H1 (cell line): Measurements from ENCODE around the gene XPNPEP3. TPM values are rescaled to one million over a fixed set of nuclear protein-coding genes. Genes with fewer than 3 reads are reported as not detected.
A peak's percentile ranks its signal among the peaks of the same experiment; 100 is the strongest.

ENCODE experiments used
- ASH2L ChIP-seq: fragments of 200-600, 300-600 bp; sonication (generic); IDR thresholded peaks from one replicate; pipeline ENCODE4 v1.7.1; 2017; ENCODE audit warnings: low read length
- BACH1 ChIP-seq: IDR thresholded peaks from 2 replicates; pipeline ENCODE4 v1.6.1; 2012; ENCODE audit warnings: low read length, improper control_type of control experiment
- BCL11A ChIP-seq, 2 experiments: IDR thresholded peaks; one replicate each; pipeline ENCODE4 v1.6.1; 2011; ENCODE audit warnings: low read depth in 2 of 2, low read length in 2 of 2, mild to moderate bottlenecking in 2 of 2
- CBX8 ChIP-seq: fragments of 300-800, 300-1000 bp; sonication (generic); IDR thresholded peaks from 2 replicates; pipeline ENCODE4 v1.7.1; 2016; ENCODE audit warnings: low read depth, low read length, borderline replicate concordance
- CEBPB ChIP-seq: IDR thresholded peaks from 2 replicates; pipeline ENCODE4 v1.6.1; 2012; ENCODE audit warnings: low read depth, low read length
- CREB1 ChIP-seq: IDR thresholded peaks from 2 replicates; pipeline ENCODE4 v1.6.1; 2012; ENCODE audit warnings: inconsistent platforms
- E2F6 ChIP-seq: IDR thresholded peaks from 2 replicates; pipeline ENCODE4 v1.6.1; 2012; ENCODE audit warnings: inconsistent platforms
- EGR1 ChIP-seq: IDR thresholded peaks from 2 replicates; pipeline ENCODE4 v1.6.1; 2011; ENCODE audit warnings: low read depth, low read length, borderline replicate concordance
- EP300 ChIP-seq, 2 experiments: IDR thresholded peaks; 1 replicate in 1 of 2; 2 replicates in 1 of 2; pipeline ENCODE4 v1.6.1; 2011 to 2012; ENCODE audit warnings: low read depth in 2 of 2, low read length in 2 of 2, mild to moderate bottlenecking in 2 of 2, borderline replicate concordance in 1 of 2, inconsistent platforms in 1 of 2, moderate library complexity in 1 of 2
- KDM1A ChIP-seq: fragments of 200-600, 300-600 bp; sonication (generic); IDR thresholded peaks from 2 replicates; pipeline ENCODE4 v1.7.1; 2016; ENCODE audit warnings: mild to moderate bottlenecking, low read length, borderline replicate concordance
- MAX ChIP-seq: IDR thresholded peaks from 2 replicates; pipeline ENCODE4 v1.6.1; 2012; ENCODE audit warnings: inconsistent platforms
- NANOG ChIP-seq: IDR thresholded peaks from 2 replicates; pipeline ENCODE4 v1.6.1; 2011; ENCODE audit warnings: low read length, low read depth, mild to moderate bottlenecking, inconsistent platforms; ENCODE audit not compliant: insufficient read depth, poor library complexity, severe bottlenecking
- POLR2AphosphoS5 ChIP-seq: IDR thresholded peaks from 2 replicates; pipeline ENCODE4 v1.6.1; 2011; ENCODE audit warnings: low read depth, low read length
- POU5F1 ChIP-seq: IDR thresholded peaks from 2 replicates; pipeline ENCODE4 v1.6.1; 2011; ENCODE audit warnings: low read depth, mild to moderate bottlenecking, low read length, moderate library complexity
- RAD21 ChIP-seq, 2 experiments: IDR thresholded peaks in 1 of 2; conservative IDR thresholded peaks in 1 of 2; 2 replicates each; pipeline ENCODE4 v1.6.1; 2011; ENCODE audit warnings: low read depth in 2 of 2, low read length in 2 of 2, improper control_type of control experiment in 1 of 2, inconsistent platforms in 1 of 2, mild to moderate bottlenecking in 1 of 2, moderate library complexity in 1 of 2
- RFX5 ChIP-seq: IDR thresholded peaks from 2 replicates; pipeline ENCODE4 v1.6.1; 2011; ENCODE audit warnings: low read depth, low read length, improper control_type of control experiment, borderline replicate concordance
- SIX5 ChIP-seq: IDR thresholded peaks from 2 replicates; pipeline ENCODE4 v1.6.1; 2011; ENCODE audit warnings: mild to moderate bottlenecking, low read depth, low read length
- SP2 ChIP-seq: IDR thresholded peaks from 2 replicates; pipeline ENCODE4 v1.6.1; 2012; ENCODE audit warnings: mild to moderate bottlenecking, low read length, inconsistent platforms
- SP4 ChIP-seq: IDR thresholded peaks from 2 replicates; pipeline ENCODE4 v1.6.1; 2012; ENCODE audit warnings: low read length, inconsistent platforms
- TAF1 ChIP-seq: IDR thresholded peaks from 2 replicates; pipeline ENCODE4 v1.6.1; 2011; ENCODE audit warnings: mild to moderate bottlenecking, low read depth, low read length
- ZNF274 ChIP-seq: IDR thresholded peaks from 2 replicates; pipeline ENCODE4 v1.7.0; 2012; ENCODE audit warnings: low read length, borderline replicate concordance; ENCODE audit errors: extremely low read depth
- polyA plus RNA-seq, 7 experiments: library from polyadenylated mRNA; depleted of rRNA in 3 of 7; stranded (reverse) in 5 of 7; unstranded in 2 of 7; fragments of >200 nt in 5 of 7; fragments of 200-250 nt in 2 of 7; gene quantifications; 1 replicate in 5 of 7; 2 replicates in 1 of 7; 4 replicates in 1 of 7; pipeline versions ENCODE4 v1.2.1 to v1.2.3, GENCODE V29; 2011 to 2013; ENCODE audit warnings: missing spikeins in 2 of 7, mixed read lengths in 2 of 7
- total RNA-seq: library from RNA; stranded (reverse); fragmentation: NEBNext Ultra II Directional; extraction: Animal tissue kit (Norgen Biotek cat#: 25700); gene quantifications from 2 replicates; pipeline ENCODE4 v1.2.1, GENCODE V29; 2021
- TF ChIP-seq, protein P1 (sequence below): IDR thresholded peaks from 2 replicates; pipeline ENCODE4 v1.6.1; 2011; ENCODE audit warnings: low read depth, mild to moderate bottlenecking, low read length; ENCODE audit not compliant: insufficient read depth

XPNPEP3 gene
- total and polyA plus RNA-seq, 2 of the 8 experiments (the other 6 are each of a cell fraction or from before 2014, with no cell fraction given): 25.8 to 29.2 TPM

- TF ChIP-seq, protein P1, sequence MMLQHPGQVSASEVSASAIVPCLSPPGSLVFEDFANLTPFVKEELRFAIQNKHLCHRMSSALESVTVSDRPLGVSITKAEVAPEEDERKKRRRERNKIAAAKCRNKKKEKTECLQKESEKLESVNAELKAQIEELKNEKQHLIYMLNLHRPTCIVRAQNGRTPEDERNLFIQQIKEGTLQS: 0 out of 2 replicates have a peak, but pooled peaks have one; percentile 4
- no peak for TF ChIP-seq KDM1A
- TF ChIP-seq BCL11A (IDR thresholded peaks at IDR 0.05; ENCODE audit: low read depth in 2 of 2, low read length in 2 of 2): no peak
- TF ChIP-seq E2F6: no peak
- no peak for TF ChIP-seq EGR1
- no peak for TF ChIP-seq SIX5
- peak; percentile 25; the same call in 1 of the 2 replicates for TF ChIP-seq BACH1
- no peak for TF ChIP-seq CBX8
- no peak for TF ChIP-seq CEBPB
- peak; percentile 76 for TF ChIP-seq ASH2L
- no peak for TF ChIP-seq RFX5
- TF ChIP-seq TAF1: peak; percentile 94
- TF ChIP-seq SP2: peak; percentile 72
- no peak for TF ChIP-seq NANOG
- no peak for TF ChIP-seq EP300 (IDR thresholded peaks at IDR 0.05; ENCODE audit: borderline replicate concordance in 1 of 2, low read depth in 2 of 2, low read length in 2 of 2)
- no peak; a peak in 1 of 4 replicates for TF ChIP-seq RAD21 (IDR thresholded peaks at IDR 0.05 in 1 of 2, conservative IDR thresholded peaks at IDR 0.05 in 1 of 2; ENCODE audit: low read depth in 2 of 2, low read length in 2 of 2)
- TF ChIP-seq CREB1: peak; percentile 57; the same call in 1 of the 2 replicates
- TF ChIP-seq POLR2AphosphoS5: peak; percentile 73
- TF ChIP-seq SP4: no peak; the same call in 1 of the 2 replicates
- TF ChIP-seq ZNF274: no peak
- no peak for TF ChIP-seq POU5F1
- TF ChIP-seq MAX: peak; percentile 64
These were observed 94.2 kb downstream of the XPNPEP3 start, which contains the start of gene RBX1 (continued) for GRCh38 chr22:40950962-40951794.
